SJCRH30 (cell line): ENCODE results near the gene PGBD1. TPM values are rescaled to one million over a fixed set of nuclear protein-coding genes. Genes with fewer than 3 reads are reported as not detected.

ENCODE experiments used
- DNase-seq, 2 experiments: peaks; one replicate each; pipeline ENCODE4 v3.0.0-alpha.2; 2015 to 2020
- H3K27ac ChIP-seq: fragments of 250-450 bp; sonication (Bioruptor Pico); 2 replicates; pipeline ENCODE4 v1.5.1; 2020; ENCODE audit warnings: mild to moderate bottlenecking, moderate library complexity
- H3K27me3 ChIP-seq: fragments of 250-450 bp; sonication (Bioruptor Pico); 2 replicates; pipeline ENCODE4 v1.5.1; 2020; ENCODE audit warnings: mild to moderate bottlenecking, moderate library complexity
- H3K36me3 ChIP-seq: fragments of 250-450 bp; sonication (Bioruptor Pico); 2 replicates; pipeline ENCODE4 v1.5.1; 2020; ENCODE audit warnings: mild to moderate bottlenecking, moderate library complexity
- H3K4me1 ChIP-seq: fragments of 250-450 bp; sonication (Bioruptor Pico); 2 replicates; pipeline ENCODE4 v1.5.1; 2020; ENCODE audit warnings: mild to moderate bottlenecking, moderate library complexity
- H3K4me3 ChIP-seq: fragments of 250-450 bp; sonication (Bioruptor Pico); 2 replicates; pipeline ENCODE4 v1.5.1; 2020; ENCODE audit warnings: mild to moderate bottlenecking, moderate library complexity
- H3K9me3 ChIP-seq: fragments of 250-450 bp; sonication (Bioruptor Pico); replicated peaks from 2 replicates; pipeline ENCODE4 v1.5.1; 2020; ENCODE audit warnings: mild to moderate bottlenecking, moderate library complexity
- total RNA-seq: library from RNA; depleted of rRNA; stranded (reverse); fragments of >200 nt; shearing (Covaris generic); gene quantifications from 2 replicates; pipeline ENCODE4 v1.2.3, GENCODE V29; 2014

Gene PGBD1
- total RNA-seq, 1 experiment from 2014 or later, result 11.2 TPM

DNA sequence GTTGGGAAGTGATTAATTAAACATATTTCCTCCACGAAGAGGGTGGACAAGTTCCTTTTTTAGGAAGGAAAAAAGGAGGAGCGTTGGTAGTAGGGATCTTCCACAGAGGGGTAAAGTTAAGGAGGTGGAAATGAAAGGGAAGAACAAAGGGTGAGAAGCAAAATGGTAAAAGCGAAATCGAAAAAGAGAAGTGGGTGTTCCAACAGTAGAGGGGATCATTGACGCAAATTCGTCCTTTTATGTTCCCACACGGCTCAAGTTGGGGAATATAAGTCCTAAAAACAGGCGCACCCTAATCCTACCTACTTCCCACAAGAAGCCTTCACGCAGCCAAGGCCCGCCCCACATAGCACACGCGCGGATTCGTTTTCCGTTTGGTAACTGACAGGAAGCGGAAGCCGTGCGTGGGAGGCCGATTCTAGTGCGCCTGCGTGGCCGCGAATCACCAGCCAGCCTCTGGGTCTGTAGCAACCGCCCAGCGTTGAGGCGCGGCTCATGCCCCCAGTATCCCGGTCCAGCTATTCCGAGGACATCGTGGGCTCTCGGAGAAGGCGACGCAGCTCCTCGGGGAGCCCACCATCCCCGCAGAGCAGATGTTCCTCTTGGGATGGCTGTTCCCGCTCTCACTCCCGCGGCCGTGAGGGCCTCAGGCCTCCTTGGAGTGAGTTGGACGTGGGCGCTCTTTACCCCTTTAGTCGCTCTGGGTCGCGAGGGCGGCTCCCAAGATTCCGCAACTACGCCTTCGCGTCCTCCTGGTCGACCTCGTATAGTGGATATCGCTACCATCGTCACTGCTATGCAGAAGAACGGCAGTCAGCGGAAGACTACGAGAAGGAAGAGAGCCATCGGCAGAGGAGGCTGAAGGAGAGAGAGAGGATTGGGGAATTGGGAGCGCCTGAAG is 22.2 kb upstream of the PGBD1 start, which contains the start of gene NKAPL:
Gene NKAPL, plus strand, starts transcription at position 421 of the 901 bp plus-strand sequence. Its CDS starts 75 bp downstream, at position 496.
- no peaks in the 10 kb centered on the region for H3K27me3 ChIP-seq
- H3K9me3 ChIP-seq, result no peaks in the 10 kb centered on the region
- no peaks in the 10 kb centered on the region for H3K36me3 ChIP-seq
- H3K27ac ChIP-seq, result no peak within 1 kb of the TSS
- no peak within 1 kb of the TSS for H3K4me3 ChIP-seq
- DNase-seq, result no peak
- H3K4me1 ChIP-seq, result no peaks in the 10 kb centered on the region

DNA sequence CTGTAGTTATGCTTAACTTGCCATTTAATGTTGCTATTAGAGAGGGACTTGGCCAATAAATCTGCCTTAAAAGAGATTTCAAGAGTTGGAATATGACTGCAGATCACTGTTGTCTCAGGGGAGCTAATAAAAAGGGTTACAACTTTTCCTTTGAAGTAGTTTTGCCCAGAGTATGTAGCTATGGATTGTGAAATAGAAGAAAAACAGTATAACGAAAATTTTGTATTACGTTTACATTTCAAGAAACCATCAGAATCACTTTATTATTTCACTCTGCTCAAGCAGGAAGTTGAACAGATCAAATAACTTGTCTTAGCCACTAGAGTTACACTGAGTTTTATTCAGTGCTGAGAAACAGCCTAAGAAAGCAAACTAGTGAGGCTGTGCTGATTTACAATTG is 17.4 kb upstream of the PGBD1 start:
- Histone ChIP-seq H3K9me3 (no peaks in the 10 kb centered on the region), H3K4me3 (no peak overlapping the region), H3K27ac (no peak overlapping the region), H3K27me3 (no peaks in the 10 kb centered on the region), H3K36me3 (no peaks in the 10 kb centered on the region), H3K4me1 (peaks cover 10% of the 10 kb centered on the region; the same call in 1 of the 2 replicates)
- DNase-seq, result no peak

DNA sequence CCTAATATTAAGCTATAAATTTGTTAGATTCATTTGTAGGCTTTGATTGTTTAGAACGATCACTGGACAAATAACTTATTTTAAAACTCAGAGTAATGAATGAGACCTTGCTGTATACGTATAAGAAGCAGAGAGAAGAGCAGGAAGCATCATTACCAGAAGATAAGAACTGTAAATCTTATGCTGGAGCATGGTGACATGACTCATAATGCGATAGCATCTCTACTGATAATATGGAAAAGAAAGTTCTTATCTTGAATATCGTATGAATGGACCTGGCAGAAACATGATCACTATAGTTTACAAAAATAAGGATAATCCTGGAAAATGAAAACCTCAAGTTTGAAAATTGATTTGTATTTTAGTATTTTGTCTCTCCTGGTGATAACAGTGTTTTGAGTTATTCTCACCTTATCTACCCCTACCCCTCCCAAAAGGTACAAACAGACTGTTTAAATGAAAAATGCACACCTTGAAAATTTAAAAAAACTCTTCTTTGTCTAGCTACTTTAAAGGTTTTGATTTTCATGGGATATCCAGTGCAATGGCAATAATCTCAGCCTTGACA is 16.5 kb upstream of the PGBD1 start:
- no peaks in the 10 kb centered on the region for H3K9me3 ChIP-seq
- peaks cover 10% of the 10 kb centered on the region; the same call in 1 of the 2 replicates for H3K4me1 ChIP-seq
- DNase-seq, result no peak
- no peak overlapping the region for H3K27ac ChIP-seq
- H3K4me3 ChIP-seq, result no peak overlapping the region
- no peaks in the 10 kb centered on the region for H3K36me3 ChIP-seq
- no peaks in the 10 kb centered on the region for H3K27me3 ChIP-seq

DNA sequence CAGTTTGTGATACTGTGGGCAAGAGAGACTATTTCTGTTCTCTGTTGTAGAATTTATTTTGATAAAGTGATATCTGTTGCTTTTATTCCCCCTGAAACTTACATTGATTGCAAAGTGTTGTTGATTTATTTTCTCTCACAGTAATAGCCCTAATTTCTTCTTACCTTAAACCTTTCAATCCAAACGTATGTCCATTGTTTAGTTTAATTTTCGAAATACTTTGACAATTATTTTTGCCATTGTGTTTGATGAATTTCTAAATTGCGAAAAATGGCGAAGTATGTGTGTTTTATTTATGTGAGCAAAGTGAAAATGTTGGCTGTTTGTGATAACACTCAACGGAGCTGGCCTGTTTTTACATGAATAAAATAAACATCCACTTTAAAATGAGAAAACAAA is 14.8 kb upstream of the PGBD1 start:
- Histone ChIP-seq H3K4me3 (peak overlapping the region; percentile 78), H3K4me1 (peaks cover 10% of the 10 kb centered on the region; the same call in 1 of the 2 replicates)

DNA sequence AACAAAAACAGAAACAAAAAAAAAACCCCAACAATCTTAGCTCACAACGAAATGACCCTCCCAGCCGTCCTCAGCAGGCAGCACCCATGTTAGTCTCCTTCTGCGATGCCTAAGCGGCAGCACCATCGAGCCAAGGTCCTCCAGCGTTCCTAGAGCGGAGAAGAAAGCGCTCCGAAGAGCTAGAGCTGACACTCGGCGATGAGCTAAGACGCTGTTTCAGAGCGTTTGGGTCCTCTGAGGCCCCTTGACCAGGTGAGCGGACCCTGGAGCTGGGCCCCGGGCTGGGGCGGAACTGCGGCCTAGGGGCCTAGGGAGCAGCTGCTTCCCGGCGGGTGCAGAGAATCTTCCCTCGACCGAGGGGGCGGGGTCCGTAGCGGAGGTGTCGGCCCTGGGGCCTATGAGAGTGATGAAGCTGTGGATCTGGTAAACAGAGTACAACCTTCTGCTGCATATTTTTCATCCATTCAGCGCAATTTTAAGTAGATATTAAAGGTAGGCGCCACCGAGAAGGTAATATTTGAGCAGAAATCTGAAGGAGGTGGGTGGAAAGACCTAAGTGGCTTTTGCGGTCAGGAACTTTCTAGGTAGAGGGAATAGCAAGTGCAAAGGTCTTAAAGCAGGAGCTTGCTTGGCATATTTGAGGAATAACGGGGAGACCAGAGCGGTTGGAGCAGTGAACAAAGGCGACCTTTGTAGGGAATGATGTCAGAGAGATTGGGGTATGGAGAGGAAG is 14.2 kb upstream of the PGBD1 start, which contains the start of gene ZSCAN26:
Gene ZSCAN26, plus strand, starts transcription at position 182 of the 733 bp plus-strand sequence. CDS start 4,777 bp downstream, outside the sequence.
- Histone ChIP-seq H3K4me3 (peak within 1 kb of the TSS; percentile 78), H3K27ac (peak within 1 kb of the TSS; percentile 72), H3K4me1 (peaks cover 10% of the 10 kb centered on the region; the same call in 1 of the 2 replicates), H3K36me3 (no peaks in the 10 kb centered on the region), H3K9me3 (no peaks in the 10 kb centered on the region), H3K27me3 (no peaks in the 10 kb centered on the region)
- DNase-seq, result peak; percentile 85 to 93

More for the DNA sequence above, 14.8 kb upstream of the PGBD1 start:
- no peak for DNase-seq
- peak overlapping the region; percentile 72 for H3K27ac ChIP-seq
- no peaks in the 10 kb centered on the region for H3K27me3 ChIP-seq
- no peaks in the 10 kb centered on the region for H3K36me3 ChIP-seq
- no peaks in the 10 kb centered on the region for H3K9me3 ChIP-seq

DNA sequence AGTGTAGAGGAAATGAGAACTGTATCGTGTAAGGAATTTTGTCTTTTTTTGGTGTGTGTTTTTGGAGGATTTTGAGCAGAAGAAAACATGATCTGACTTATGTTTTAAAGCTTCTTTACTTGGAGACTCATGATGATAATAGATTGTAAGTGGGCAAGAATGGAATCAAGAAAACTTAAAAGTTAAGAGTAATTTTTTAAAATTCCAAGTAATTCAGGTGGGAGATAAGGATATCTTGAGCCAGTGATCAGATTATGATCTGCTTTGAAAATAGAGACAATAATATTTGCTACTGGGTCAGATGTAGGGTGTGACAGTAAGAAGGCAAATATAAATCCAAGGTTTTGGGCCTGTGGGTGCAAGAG is 13.7 kb upstream of the PGBD1 start:
- DNase-seq, result no peak
- Histone ChIP-seq H3K9me3 (no peaks in the 10 kb centered on the region), H3K27me3 (no peaks in the 10 kb centered on the region), H3K27ac (peak overlapping the region; percentile 72), H3K4me1 (peaks cover 10% of the 10 kb centered on the region; the same call in 1 of the 2 replicates), H3K36me3 (no peaks in the 10 kb centered on the region), H3K4me3 (peak overlapping the region; percentile 78)

DNA sequence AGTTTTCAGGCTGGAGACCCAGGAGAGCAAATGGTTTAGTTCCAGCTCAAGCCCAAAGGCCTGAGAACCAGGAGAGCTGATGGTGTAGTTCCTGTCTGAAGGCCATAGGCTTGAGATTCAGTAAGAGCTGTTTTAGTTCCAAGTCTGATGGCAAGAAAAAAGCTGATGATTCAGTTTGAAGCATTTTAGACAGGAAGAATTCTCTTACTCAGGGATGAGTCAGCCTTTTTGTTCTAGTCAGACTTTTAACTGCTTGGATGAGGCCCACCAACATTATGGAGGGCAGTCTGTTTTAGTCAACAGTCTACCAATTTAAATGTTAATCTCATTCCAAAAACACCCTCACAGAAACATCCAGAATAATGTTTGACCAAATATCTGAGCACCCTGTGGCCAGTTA is 11.9 kb upstream of the PGBD1 start:
- Histone ChIP-seq H3K9me3 (no peaks in the 10 kb centered on the region), H3K27ac (no peak overlapping the region), H3K4me1 (peaks cover 10% of the 10 kb centered on the region; the same call in 1 of the 2 replicates), H3K36me3 (no peaks in the 10 kb centered on the region), H3K4me3 (no peak overlapping the region), H3K27me3 (no peaks in the 10 kb centered on the region)
- DNase-seq, result no peak

DNA sequence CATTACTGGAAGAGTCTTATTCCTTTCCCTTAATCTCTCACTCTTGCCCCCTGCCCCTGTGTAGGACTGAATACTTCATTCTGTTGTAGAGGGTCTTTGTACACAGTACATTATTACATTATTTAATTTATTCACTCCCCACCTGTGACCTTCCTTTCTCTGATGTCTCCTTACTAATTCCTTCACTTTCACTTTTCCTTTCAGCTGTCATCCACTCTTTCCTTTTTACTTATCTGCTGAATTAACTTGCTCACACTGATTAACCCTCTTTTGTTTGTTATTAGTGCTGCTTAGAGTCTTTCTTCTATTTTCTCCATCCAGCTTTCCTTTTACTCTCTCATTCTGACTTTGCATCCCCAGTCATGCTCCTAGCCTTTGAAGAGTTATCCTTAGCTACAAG is 6.5 kb upstream of the PGBD1 start:
- DNase-seq, result no peak
- no peaks in the 10 kb centered on the region for H3K4me1 ChIP-seq
- peaks cover 4% of the 10 kb centered on the region; the same call in 1 of the 2 replicates for H3K36me3 ChIP-seq
- no peak overlapping the region for H3K4me3 ChIP-seq
- H3K27ac ChIP-seq, result no peak overlapping the region
- no peaks in the 10 kb centered on the region for H3K9me3 ChIP-seq
- no peaks in the 10 kb centered on the region for H3K27me3 ChIP-seq

DNA sequence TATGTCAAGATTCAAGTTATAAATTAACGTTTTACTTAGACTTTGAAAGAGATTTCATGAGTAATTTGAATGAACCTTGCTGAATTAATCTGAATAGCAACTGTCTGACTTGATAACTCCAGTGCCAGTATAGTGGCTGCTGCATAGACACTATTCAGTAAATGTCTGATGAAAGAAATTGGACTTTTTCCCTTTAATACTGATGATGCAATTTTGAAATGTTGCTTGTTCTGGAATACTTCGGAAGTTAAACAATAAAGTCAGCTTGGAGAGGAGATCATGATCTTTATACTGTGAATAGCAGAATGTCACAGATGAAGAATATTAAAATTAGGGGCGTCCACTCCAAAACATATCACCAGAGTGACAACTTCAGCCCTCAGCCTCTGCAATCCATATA is 3.6 kb upstream of the PGBD1 start:
- Histone ChIP-seq H3K27me3 (no peaks in the 10 kb centered on the region), H3K36me3 (peaks cover 4% of the 10 kb centered on the region), H3K9me3 (0 out of 2 replicates have a peak, but pooled peaks cover under 1% of the 10 kb centered on the region), H3K4me3 (no peak overlapping the region), H3K27ac (no peak overlapping the region), H3K4me1 (no peaks in the 10 kb centered on the region)
- no peak for DNase-seq

DNA sequence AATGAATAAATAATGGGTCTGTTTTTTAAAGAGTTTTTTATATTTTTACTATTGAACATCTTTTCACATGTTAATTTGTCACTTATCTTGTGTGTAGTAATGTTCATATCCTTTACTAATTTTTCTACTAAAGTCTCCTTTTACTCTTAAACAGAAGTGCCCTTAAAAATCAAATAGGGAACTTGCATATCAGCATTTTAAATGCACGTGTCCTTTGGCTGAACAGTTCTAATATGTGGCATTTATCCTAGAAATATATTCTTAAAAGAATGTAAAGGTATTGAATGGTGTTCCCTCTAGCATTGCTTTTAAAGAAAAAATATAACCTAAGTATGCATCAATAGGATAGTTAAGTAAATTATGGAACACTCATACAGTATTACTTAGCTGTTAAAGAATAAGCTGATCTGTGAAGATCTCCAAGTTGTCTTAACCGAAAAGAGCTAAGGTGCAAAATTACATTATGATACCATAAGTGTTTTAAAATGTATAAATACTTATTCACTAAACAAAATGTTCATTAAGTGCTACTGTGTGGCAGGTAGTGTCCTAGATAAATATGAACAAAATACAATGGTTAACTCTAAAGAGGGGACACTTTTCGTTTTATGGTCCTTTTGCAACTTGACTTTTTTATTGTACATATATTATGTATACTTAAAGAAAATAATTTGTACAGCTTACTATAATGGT is 631 bp upstream of the PGBD1 start:
- no peaks in the 10 kb centered on the region for H3K27me3 ChIP-seq
- H3K27ac ChIP-seq, result peak overlapping the region; percentile 81; the same call in 1 of the 2 replicates

DNA sequence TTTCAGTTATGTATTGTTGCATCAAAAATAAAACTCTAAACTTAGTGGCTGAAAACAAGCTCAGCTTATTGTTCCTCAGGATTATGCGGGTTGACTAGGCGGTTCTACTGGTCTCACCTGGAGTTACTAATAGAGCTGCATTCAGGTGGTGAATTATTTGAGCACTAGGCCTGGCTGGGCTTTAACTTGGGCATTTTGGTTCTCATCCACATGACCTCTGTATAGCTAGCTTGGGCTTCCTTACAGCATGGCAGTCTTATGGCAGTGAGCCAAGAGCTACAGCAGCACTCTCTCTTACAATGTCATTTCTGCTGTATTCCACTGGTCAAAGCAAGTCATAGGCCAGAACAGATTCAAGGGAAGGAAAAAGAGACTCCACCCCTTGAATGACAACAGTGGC is 1.6 kb downstream of the PGBD1 start:
- Histone ChIP-seq H3K36me3 (peaks cover 34% of the 10 kb centered on the region), H3K27me3 (no peaks in the 10 kb centered on the region), H3K9me3 (0 out of 2 replicates have a peak, but pooled peaks cover 3% of the 10 kb centered on the region), H3K4me3 (no peak overlapping the region; the same call in 1 of the 2 replicates), H3K4me1 (no peaks in the 10 kb centered on the region), H3K27ac (no peak overlapping the region)
- peak; percentile 4 to 13 for DNase-seq

More for the DNA sequence above, 631 bp upstream of the PGBD1 start:
- DNase-seq, result no peak
- Histone ChIP-seq H3K4me3 (peak overlapping the region; percentile 89), H3K36me3 (peaks cover 21% of the 10 kb centered on the region), H3K9me3 (0 out of 2 replicates have a peak, but pooled peaks cover 3% of the 10 kb centered on the region), H3K4me1 (no peaks in the 10 kb centered on the region)

DNA sequence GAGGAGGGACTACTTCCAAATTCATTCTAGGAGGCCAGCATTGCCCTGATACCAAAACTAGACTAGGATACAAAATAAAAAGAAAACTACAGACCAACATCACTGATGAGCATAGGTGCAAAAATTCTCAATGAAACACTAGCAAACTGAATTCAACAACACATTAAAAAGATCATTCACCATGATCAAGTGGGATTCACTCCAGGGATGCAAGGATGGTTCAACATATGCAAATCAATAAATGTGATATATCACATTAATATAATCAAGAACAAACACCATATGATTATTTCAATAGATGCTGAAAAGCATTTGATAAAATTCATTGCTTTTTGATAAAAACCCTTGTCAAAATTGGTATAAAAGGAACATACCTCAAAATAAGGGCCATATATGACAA is 10.2 kb downstream of the PGBD1 start:
- H3K4me1 ChIP-seq, result no peaks in the 10 kb centered on the region
- peaks cover 36% of the 10 kb centered on the region for H3K36me3 ChIP-seq
- no peaks in the 10 kb centered on the region for H3K27me3 ChIP-seq
- H3K4me3 ChIP-seq, result no peak overlapping the region
- H3K27ac ChIP-seq, result no peak overlapping the region
- no peak for DNase-seq
- no peaks in the 10 kb centered on the region for H3K9me3 ChIP-seq

DNA sequence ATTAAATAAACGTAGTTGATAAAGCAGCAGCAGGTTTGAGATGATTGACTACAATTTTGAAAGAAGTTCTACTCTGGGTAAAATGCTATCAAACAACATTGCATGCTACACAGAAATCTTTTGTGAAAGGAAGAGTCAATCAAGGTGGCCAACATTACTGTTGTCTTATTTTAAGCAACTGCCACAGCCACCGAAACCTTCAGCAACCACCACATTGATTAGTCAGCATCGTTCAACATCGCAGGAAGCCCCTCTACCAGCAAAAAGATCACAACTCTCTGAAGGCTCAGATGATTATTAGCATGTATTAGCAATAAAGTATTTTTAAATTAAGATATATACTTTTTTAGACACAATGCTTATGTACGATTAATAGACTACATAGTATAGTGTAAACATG is 14.0 kb downstream of the PGBD1 start:
- no peaks in the 10 kb centered on the region for H3K4me1 ChIP-seq
- H3K4me3 ChIP-seq, result no peak overlapping the region
- H3K27ac ChIP-seq, result no peak overlapping the region
- no peak for DNase-seq
- peaks cover 7% of the 10 kb centered on the region; the same call in 1 of the 2 replicates for H3K36me3 ChIP-seq
- no peaks in the 10 kb centered on the region for H3K27me3 ChIP-seq
- H3K9me3 ChIP-seq, result no peaks in the 10 kb centered on the region

DNA sequence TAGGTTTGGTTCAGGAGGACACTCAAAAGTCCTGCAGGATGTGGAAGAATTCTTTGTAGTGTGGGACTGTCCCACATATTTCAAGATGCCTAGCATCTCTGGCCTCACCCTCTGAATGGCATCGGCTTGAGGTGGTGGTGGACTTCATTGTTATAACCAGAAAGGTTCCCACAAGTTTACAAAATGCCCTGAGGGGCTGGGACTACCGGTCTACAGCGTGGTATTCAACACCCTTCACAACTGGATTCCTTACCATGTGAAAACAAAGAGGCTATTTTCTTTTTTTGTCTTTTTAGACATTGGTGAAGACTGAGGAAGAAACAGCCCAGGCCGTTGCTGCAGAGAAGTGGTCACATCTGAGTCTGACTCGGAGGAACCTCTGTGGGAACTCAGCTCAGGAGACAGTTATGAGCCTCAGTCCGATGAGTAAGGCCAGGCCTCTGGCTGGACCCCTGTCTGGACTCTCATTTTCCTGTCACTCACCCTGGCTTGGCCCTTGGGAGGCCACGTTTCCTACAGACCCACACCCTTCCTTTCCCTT is 15.2 kb downstream of the PGBD1 start:
- no peak overlapping the region for H3K27ac ChIP-seq
- H3K27me3 ChIP-seq, result no peaks in the 10 kb centered on the region
- H3K36me3 ChIP-seq, result peaks cover 13% of the 10 kb centered on the region
- no peaks in the 10 kb centered on the region for H3K9me3 ChIP-seq
- H3K4me1 ChIP-seq, result no peaks in the 10 kb centered on the region
- no peak for DNase-seq
- no peak overlapping the region for H3K4me3 ChIP-seq
